Body of pancreas (tissue), 4 donors: ENCODE measurements around the gene GATAD2B.

Experiments
- POLR2A ChIP-seq, 3 donors: fragments of 450-650 bp; IDR thresholded peaks; one replicate each; pipeline ENCODE4 v1.6.1; 2016; ENCODE audit warnings: antibody characterized with exemption in 3 of 3, mild to moderate bottlenecking in 2 of 3
- TF ChIP-seq, protein P1 (sequence below), 7 experiments: fragments of 450-650 bp in 4 of 7; fragments of 200-600 bp in 3 of 7; sonication (generic) in 3 of 7; IDR thresholded peaks; one replicate each; pipeline ENCODE4 v1.5.1; 2016 to 2019; ENCODE audit warnings: antibody characterized with exemption in 7 of 7

DNA sequence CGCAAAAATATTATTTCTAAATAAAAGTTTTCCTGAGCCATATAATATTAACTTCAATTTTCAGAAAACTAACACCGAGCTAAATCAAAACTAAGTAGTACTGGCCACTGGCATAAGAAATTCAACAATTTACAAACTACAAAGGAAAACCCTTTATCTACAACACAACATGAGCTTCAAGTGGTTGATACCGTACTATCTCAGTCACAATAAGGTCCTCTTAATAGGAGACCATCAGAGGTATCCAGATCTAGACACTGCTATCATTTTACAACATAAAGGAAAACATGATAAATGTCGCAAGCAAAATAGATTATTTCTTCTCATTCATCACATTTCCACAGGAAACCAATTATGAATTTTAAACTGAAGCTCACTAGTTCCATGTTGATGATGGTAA is 39.5 kb downstream of the GATAD2B start:
- no peak for TF ChIP-seq POLR2A (IDR thresholded peaks at IDR 0.05)
- TF ChIP-seq, protein P1, sequence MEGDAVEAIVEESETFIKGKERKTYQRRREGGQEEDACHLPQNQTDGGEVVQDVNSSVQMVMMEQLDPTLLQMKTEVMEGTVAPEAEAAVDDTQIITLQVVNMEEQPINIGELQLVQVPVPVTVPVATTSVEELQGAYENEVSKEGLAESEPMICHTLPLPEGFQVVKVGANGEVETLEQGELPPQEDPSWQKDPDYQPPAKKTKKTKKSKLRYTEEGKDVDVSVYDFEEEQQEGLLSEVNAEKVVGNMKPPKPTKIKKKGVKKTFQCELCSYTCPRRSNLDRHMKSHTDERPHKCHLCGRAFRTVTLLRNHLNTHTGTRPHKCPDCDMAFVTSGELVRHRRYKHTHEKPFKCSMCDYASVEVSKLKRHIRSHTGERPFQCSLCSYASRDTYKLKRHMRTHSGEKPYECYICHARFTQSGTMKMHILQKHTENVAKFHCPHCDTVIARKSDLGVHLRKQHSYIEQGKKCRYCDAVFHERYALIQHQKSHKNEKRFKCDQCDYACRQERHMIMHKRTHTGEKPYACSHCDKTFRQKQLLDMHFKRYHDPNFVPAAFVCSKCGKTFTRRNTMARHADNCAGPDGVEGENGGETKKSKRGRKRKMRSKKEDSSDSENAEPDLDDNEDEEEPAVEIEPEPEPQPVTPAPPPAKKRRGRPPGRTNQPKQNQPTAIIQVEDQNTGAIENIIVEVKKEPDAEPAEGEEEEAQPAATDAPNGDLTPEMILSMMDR (IDR thresholded peaks at IDR 0.05) = no peak
